Left lobe of liver (tissue), 2 donors: ENCODE data around the gene RIC8B. TPM values are rescaled to one million over a fixed set of nuclear protein-coding genes. Genes with fewer than 3 reads are reported as not detected.

Experiments used
- ATAC-seq: fragments of 200-7000 bp; cut with Tn5 transposase; one replicate; pipeline ENCODE4 v1.9.1; 2020; ENCODE audit warnings: mild to moderate bottlenecking, moderate library complexity
- DNase-seq: peaks from one replicate; pipeline ENCODE4 v3.0.0-alpha.2; 2020; ENCODE audit warnings: low spot score
- total RNA-seq: library from RNA; stranded (reverse); gene quantifications from one replicate; pipeline ENCODE4 v1.2.1, GENCODE V29; 2021
- donor health status: DM: no; HTN: no; CAD: no; lungs with moderate emphysema.
- donor health status: DM: no; HTN: yes; CAD: no.

Gene RIC8B
- total RNA-seq, 1 donor from 2014 or later, result 9.6 TPM

- ATAC-seq (peak; percentile 58), DNase-seq (no peak)
Measured at GRCh38 chr12:106791531-106791930, 17.0 kb downstream of the RIC8B start.

GRCh38 chr12:106794369-106794768 lies 19.9 kb downstream of the RIC8B start:
- DNase-seq, result no peak
- no peak for ATAC-seq

GRCh38 chr12:106801167-106801708 lies 26.8 kb downstream of the RIC8B start:
- DNase-seq (no peak), ATAC-seq (no peak)

- ATAC-seq (no peak), DNase-seq (no peak)
Measured at GRCh38 chr12:106801830-106802533, 27.5 kb downstream of the RIC8B start.

- ATAC-seq, result no peak
- DNase-seq, result no peak
Measured at GRCh38 chr12:106804668-106805067, 30.2 kb downstream of the RIC8B start.

GRCh38 chr12:106814714-106815113 lies 40.2 kb downstream of the RIC8B start:
- ATAC-seq, result no peak
- no peak for DNase-seq

GRCh38 chr12:106815741-106816140 lies 41.3 kb downstream of the RIC8B start:
- ATAC-seq (no peak), DNase-seq (no peak)

- DNase-seq (no peak), ATAC-seq (no peak)
Measured at GRCh38 chr12:106816231-106816630, 41.7 kb downstream of the RIC8B start.

- no peak for ATAC-seq
- DNase-seq, result no peak
Measured at GRCh38 chr12:106819991-106820390, 45.5 kb downstream of the RIC8B start.

GRCh38 chr12:106831699-106832098 lies 57.2 kb downstream of the RIC8B start:
- no peak for DNase-seq
- no peak for ATAC-seq

- DNase-seq (no peak), ATAC-seq (no peak)
Measured at GRCh38 chr12:106837782-106838181, 63.3 kb downstream of the RIC8B start.

GRCh38 chr12:106839333-106839732 lies 64.9 kb downstream of the RIC8B start:
- ATAC-seq, result no peak
- no peak for DNase-seq

GRCh38 chr12:106840243-106840642 lies 65.8 kb downstream of the RIC8B start:
- no peak for DNase-seq
- ATAC-seq, result peak; percentile 47

- ATAC-seq, result peak; percentile 93
- DNase-seq, result no peak
Measured at GRCh38 chr12:106841510-106842302, 67.2 kb downstream of the RIC8B start.

GRCh38 chr12:106845902-106846301 lies 71.4 kb downstream of the RIC8B start:
- ATAC-seq (no peak), DNase-seq (no peak)

GRCh38 chr12:106847861-106848260 lies 73.4 kb downstream of the RIC8B start:
- ATAC-seq (peak; percentile 59), DNase-seq (no peak)

- ATAC-seq (no peak), DNase-seq (no peak)
Measured at GRCh38 chr12:106851306-106851705, 76.8 kb downstream of the RIC8B start.

GRCh38 chr12:106854723-106855122 lies 80.2 kb downstream of the RIC8B start:
- no peak for ATAC-seq
- no peak for DNase-seq

- peak; percentile 81 for ATAC-seq
- no peak for DNase-seq
Measured at GRCh38 chr12:106855221-106855758, 80.8 kb downstream of the RIC8B start.

GRCh38 chr12:106861984-106862916 lies 87.8 kb downstream of the RIC8B start:
- DNase-seq (no peak), ATAC-seq (peak; percentile 58)

GRCh38 chr12:106863189-106863588 lies 88.7 kb downstream of the RIC8B start:
- no peak for ATAC-seq

More at GRCh38 chr12:106863189-106863588, 88.7 kb downstream of the RIC8B start:
- DNase-seq, result no peak
